HG03354 (cell line): ENCODE results near the gene CFH.
A peak's percentile ranks its signal among the peaks of the same experiment; 100 is the strongest.
"Not testable (repeated sequence)": the region's sequence is repeated elsewhere in the genome, so short reads cannot be mapped to it uniquely, and the experiment has no call there.

Source experiments
- ATAC-seq: cut with Tn5 transposase; IDR thresholded peaks from one replicate; pipeline ENCODE4 v1.9.1; 2021; ENCODE audit warnings: mild to moderate bottlenecking; ENCODE audit not compliant: unreplicated experiment, poor library complexity, severe bottlenecking

The CFH gene

GRCh38 chr1:196660852-196661251 is 9.0 kb downstream of the CFH start:
- ATAC-seq, result peak; percentile 84

- no peak for ATAC-seq
Observed at GRCh38 chr1:196661345-196661744, 9.5 kb downstream of the CFH start.

- no peak for ATAC-seq
Observed at GRCh38 chr1:196667131-196667530, 15.3 kb downstream of the CFH start.

GRCh38 chr1:196669051-196669450 is 17.2 kb downstream of the CFH start:
- no peak for ATAC-seq

GRCh38 chr1:196669693-196670092 is 17.9 kb downstream of the CFH start:
- no peak for ATAC-seq

GRCh38 chr1:196674908-196675307 is 23.1 kb downstream of the CFH start:
- no peak for ATAC-seq

GRCh38 chr1:196677781-196678509 is 26.1 kb downstream of the CFH start:
- ATAC-seq, result no peak

GRCh38 chr1:196678510-196678884 is 26.7 kb downstream of the CFH start:
- no peak for ATAC-seq

GRCh38 chr1:196680107-196680506 is 28.3 kb downstream of the CFH start:
- no peak for ATAC-seq

GRCh38 chr1:196684476-196684875 is 32.6 kb downstream of the CFH start:
- ATAC-seq, result no peak

- ATAC-seq, result no peak
Observed at GRCh38 chr1:196685506-196685905, 33.7 kb downstream of the CFH start.

- no peak for ATAC-seq
Observed at GRCh38 chr1:196689001-196689400, 37.2 kb downstream of the CFH start.

GRCh38 chr1:196690582-196690981 is 38.7 kb downstream of the CFH start:
- ATAC-seq, result no peak

- no peak for ATAC-seq
Observed at GRCh38 chr1:196698993-196699392, 47.1 kb downstream of the CFH start.

GRCh38 chr1:196701144-196701543 is 49.3 kb downstream of the CFH start:
- ATAC-seq, result no peak

- ATAC-seq, result not testable (repeated sequence)
Observed at GRCh38 chr1:196709892-196710291, 58.0 kb downstream of the CFH start.

GRCh38 chr1:196717868-196718267 is 66.0 kb downstream of the CFH start:
- no peak for ATAC-seq

GRCh38 chr1:196723325-196724185 is 71.7 kb downstream of the CFH start:
- peak; percentile 99 for ATAC-seq

- ATAC-seq, result no peak
Observed at GRCh38 chr1:196732526-196732925, 80.7 kb downstream of the CFH start.

- ATAC-seq, result no peak
Observed at GRCh38 chr1:196733091-196733970, 81.5 kb downstream of the CFH start.
